Prostate gland (tissue), 2 donors: ENCODE data around the gene MT1G. TPM values are rescaled to one million over a fixed set of nuclear protein-coding genes. Genes with fewer than 3 reads are reported as not detected.
A peak's percentile ranks its signal among the peaks of the same experiment; 100 is the strongest.
"Not testable (repeated sequence)": the region's sequence is repeated elsewhere in the genome, so short reads cannot be mapped to it uniquely, and the experiment has no call there.

ENCODE experiments used
- DNase-seq: peaks from one replicate; pipeline ENCODE4 v3.0.0-alpha.2; 2019; ENCODE audit warnings: low spot score
- H3K27ac ChIP-seq, 2 donors: fragments of 200-600 bp; sonication (generic); 2 replicates each; pipeline ENCODE4 v1.5.1; 2017 to 2019
- H3K27me3 ChIP-seq: fragments of 200-600 bp; sonication (generic); replicated peaks from 2 replicates; pipeline ENCODE4 v1.5.1; 2019; ENCODE audit not compliant: insufficient read depth
- H3K36me3 ChIP-seq, 2 donors: fragments of 200-600 bp; sonication (generic); 1 replicate in 1 of 2; 2 replicates in 1 of 2; pipeline versions ENCODE4 v1.5.1 to v1.8.1; 2017 to 2019
- H3K4me1 ChIP-seq: fragments of 200-600 bp; sonication (generic); replicated peaks from 2 replicates; pipeline ENCODE4 v1.5.1; 2019
- H3K4me3 ChIP-seq, 2 donors: fragments of 200-600 bp; sonication (generic); 2 replicates each; pipeline ENCODE4 v1.5.1; 2017 to 2019
- H3K9me3 ChIP-seq: fragments of 200-600 bp; sonication (generic); 2 replicates; pipeline ENCODE4 v1.5.1; 2017
- CTCF ChIP-seq, 4 experiments: fragments of 200-600 bp in 2 of 4; fragments of 450-650 bp in 2 of 4; sonication (generic) in 2 of 4; IDR thresholded peaks; 1 replicate in 3 of 4; 2 replicates in 1 of 4; pipeline ENCODE4 v1.5.1; 2016 to 2019; ENCODE audit warnings: antibody characterized with exemption in 4 of 4, mild to moderate bottlenecking in 2 of 4, moderate library complexity in 2 of 4
- POLR2A ChIP-seq: fragments of 450-650 bp; IDR thresholded peaks from one replicate; pipeline ENCODE4 v1.6.1; 2016; ENCODE audit warnings: antibody characterized with exemption, mild to moderate bottlenecking
- POLR2AphosphoS5 ChIP-seq: sonication (generic); formaldehyde crosslinking; IDR thresholded peaks from one replicate; pipeline ENCODE4 v1.6.1; 2017; ENCODE audit warnings: antibody characterized with exemption
- WGBS: methylation state at CpG from one replicate; pipeline ENCODE4 v1.1.5; 2018; 5-methylcytosine and 5-hydroxymethylcytosine counted together
- intact Hi-C: fragments of 100-400 bp; cut with DNase I; formaldehyde crosslinking; loops from one replicate; pipeline ENCODE4 v1.14.2; 2022
- total RNA-seq, 2 donors: library from RNA; depleted of rRNA; stranded (reverse); fragments of >200 nt; gene quantifications; one replicate each; pipeline ENCODE4 v1.1.0, GENCODE V29; 2016

The MT1G gene
- total RNA-seq, 2 donors from 2014 or later: 189 to 745 TPM

GRCh38 chr16:56623637-56624036, 44.2 kb downstream of the MT1G start:
- H3K9me3 ChIP-seq: no peaks in the 10 kb centered on the region
- H3K36me3 ChIP-seq: no peaks in the 10 kb centered on the region
- no peak for TF ChIP-seq POLR2A
- 89% methylated on average over 2 of the region's 2 CpGs for WGBS
- H3K27me3 ChIP-seq: no peaks in the 10 kb centered on the region
- H3K4me1 ChIP-seq: no peaks in the 10 kb centered on the region
- H3K27ac ChIP-seq: no peak overlapping the region
- intact Hi-C loops: no loop called here
- DNase-seq: no peak
- no peak overlapping the region for H3K4me3 ChIP-seq

- intact Hi-C loops, DNase-seq, H3K27ac ChIP-seq, H3K36me3 ChIP-seq, H3K9me3 ChIP-seq, H3K27me3 ChIP-seq, H3K4me1 ChIP-seq, H3K4me3 ChIP-seq: not testable (repeated sequence)
- 93% methylated on average over 5 of the region's 5 CpGs for WGBS
Measured at GRCh38 chr16:56623184-56623583, 44.7 kb downstream of the MT1G start.

DNA sequence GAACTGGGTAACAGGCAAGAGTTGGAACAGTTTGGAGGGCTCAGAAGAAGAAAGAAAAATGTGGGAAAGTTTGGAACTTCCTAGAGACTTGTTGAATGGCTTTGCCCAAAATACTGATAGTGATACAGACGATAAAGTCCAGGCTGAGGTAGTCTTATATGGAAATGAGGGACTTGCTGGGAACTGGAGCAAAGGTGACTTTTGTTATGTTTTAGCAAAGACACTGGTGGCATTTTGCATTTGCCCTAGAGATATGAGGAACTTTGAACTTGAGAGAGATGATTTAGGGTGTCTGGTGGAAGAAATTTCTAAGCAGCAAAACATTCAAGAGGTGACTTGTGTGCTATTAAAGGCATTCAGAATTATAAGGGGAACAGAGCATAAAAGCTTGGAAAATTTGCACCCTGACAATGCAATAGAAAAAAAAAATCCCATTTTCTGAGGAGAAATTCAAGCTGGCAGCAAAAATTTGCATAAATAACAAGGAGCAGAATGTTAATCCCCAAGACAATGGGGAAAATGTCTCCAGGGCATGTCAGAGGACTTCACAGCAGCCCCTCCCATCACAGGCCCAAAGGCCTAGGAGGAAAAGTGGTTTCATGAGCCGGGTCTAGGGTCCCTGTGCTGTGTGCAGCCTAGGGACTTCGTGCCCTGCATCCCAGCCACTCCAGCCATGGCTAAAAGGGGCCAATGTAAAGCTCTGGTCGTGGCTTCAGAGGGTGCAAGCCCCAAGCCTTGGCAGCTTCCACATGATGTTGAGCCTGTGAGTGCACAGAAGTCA, 46.0 kb downstream of the MT1G start:
- DNase-seq, H3K4me1 ChIP-seq, H3K27ac ChIP-seq, H3K36me3 ChIP-seq, intact Hi-C loops, H3K4me3 ChIP-seq, H3K27me3 ChIP-seq, H3K9me3 ChIP-seq: not testable (repeated sequence)
- WGBS: 83% methylated on average over 4 of the region's 4 CpGs

- Histone ChIP-seq H3K4me3 (no peak overlapping the region), H3K27ac (no peak overlapping the region), H3K36me3 (no peaks in the 10 kb centered on the region), H3K9me3 (no peaks in the 10 kb centered on the region), H3K27me3 (no peaks in the 10 kb centered on the region), H3K4me1 (no peaks in the 10 kb centered on the region)
- TF ChIP-seq CTCF (IDR thresholded peaks at IDR 0.05) (no peak), POLR2A (no peak), POLR2AphosphoS5 (no peak)
- no peak for DNase-seq
- intact Hi-C loops: no loop called here
- WGBS: 70% methylated on average over 8 of the region's 8 CpGs
Measured at GRCh38 chr16:56620339-56620897, 47.4 kb downstream of the MT1G start.

DNA sequence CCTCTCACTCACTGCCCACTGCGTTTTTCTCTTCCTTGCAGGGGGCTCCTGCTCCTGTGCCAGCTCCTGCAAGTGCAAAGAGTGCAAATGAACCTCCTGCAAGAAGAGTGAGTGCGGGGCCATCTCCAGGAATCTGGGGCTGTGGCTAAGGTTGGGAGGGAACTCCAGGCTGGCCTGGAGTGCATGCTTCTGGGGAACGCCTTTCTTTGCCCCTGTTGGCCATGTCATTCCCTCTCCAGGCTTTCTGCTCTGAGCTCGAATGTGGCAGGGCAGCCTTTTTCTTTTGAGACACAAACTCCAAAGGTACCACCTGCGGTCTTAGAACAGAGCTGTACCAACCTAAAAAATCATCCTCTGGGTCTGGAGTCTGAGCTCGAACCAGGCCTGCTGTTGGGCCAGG, 49.7 kb downstream of the MT1G start:
- Histone ChIP-seq H3K27ac (no peak overlapping the region), H3K9me3 (no peaks in the 10 kb centered on the region), H3K4me1 (no peaks in the 10 kb centered on the region), H3K27me3 (no peaks in the 10 kb centered on the region), H3K36me3 (no peaks in the 10 kb centered on the region), H3K4me3 (peak overlapping the region in 1 of 2 donors; percentile 31)
- intact Hi-C loops: no loop called here
- 82% methylated on average over 6 of the region's 6 CpGs for WGBS
- no peak for DNase-seq
- TF ChIP-seq POLR2A (no peak), CTCF (IDR thresholded peaks at IDR 0.05) (no peak), POLR2AphosphoS5 (no peak)

DNA sequence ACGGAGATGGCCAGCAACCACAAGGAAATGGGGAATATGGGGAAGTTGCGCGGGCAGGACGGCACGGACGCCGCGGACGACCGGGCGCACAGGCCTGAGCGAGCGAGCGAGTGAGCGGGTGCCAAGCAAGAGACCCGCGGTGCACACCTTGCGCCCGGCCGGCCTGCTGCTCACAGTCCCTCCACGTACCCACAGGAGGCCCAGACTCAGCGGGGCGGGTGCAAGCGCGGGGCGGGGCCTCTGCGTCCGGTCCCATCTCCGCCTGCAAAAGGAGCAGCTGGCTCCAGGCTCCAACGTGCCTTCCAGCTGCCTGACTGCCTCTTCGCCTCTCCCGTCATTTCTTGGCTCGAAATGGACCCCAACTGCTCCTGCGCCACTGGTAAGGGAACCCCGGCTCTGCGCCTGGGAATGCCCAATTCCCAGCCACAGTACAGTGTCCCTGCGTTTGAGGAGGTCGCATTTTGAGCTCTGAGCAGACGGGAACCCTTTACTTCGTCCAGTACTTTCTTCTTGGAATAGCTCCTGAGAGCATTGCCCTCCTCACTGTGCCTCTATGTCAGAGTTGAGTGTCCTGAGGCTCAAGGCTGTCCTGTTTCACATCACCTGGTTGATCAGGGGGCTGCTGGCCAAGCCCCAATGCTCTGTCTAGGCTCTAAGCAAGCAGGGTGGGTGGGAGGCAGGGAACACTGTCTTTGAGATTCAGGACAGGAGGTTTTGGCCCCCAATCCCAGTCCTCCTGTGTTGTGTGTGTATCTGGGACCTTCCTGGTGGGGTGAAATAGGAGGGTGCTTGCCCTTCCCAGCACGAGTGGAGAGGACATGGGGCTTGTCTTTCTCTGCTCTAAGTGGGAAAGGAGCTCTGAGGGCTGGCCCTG, 50.4 kb downstream of the MT1G start:
- peak; percentile 71 for DNase-seq
- Histone ChIP-seq H3K27me3 (no peaks in the 10 kb centered on the region), H3K4me1 (no peaks in the 10 kb centered on the region), H3K4me3 (peak overlapping the region; percentile 3 to 31), H3K36me3 (no peaks in the 10 kb centered on the region), H3K27ac (peak overlapping the region; percentile 29 to 34), H3K9me3 (no peaks in the 10 kb centered on the region)
- WGBS: 4% methylated on average over 32 of the region's 41 CpGs
- intact Hi-C loops: no loop called here
- TF ChIP-seq POLR2AphosphoS5: peak; percentile 40
- no peak for TF ChIP-seq CTCF (IDR thresholded peaks at IDR 0.05)
- peak; percentile 41 for TF ChIP-seq POLR2A
